Heart right ventricle (tissue), 16 donors: ENCODE data around the gene PLVAP. TPM values are rescaled to one million over a fixed set of nuclear protein-coding genes. Genes with fewer than 3 reads are reported as not detected.

ENCODE experiments used
- ATAC-seq, 8 donors: fragments of 200-7000 bp; cut with Tn5 transposase; one replicate each; pipeline ENCODE4 v1.9.1; 2020; ENCODE audit warnings: mild to moderate bottlenecking in 8 of 8, moderate library complexity in 8 of 8, moderate number of reproducible peaks in 1 of 8
- DNase-seq, 2 donors: peaks; one replicate each; pipeline ENCODE4 v3.0.0-alpha.2; 2020
- H3K27ac ChIP-seq, 10 donors: fragments of 200-600 bp; sonication (generic) in 2 of 10; one replicate each; pipeline versions ENCODE4 v1.5.0 to v1.8.0; 2020 to 2022; ENCODE audit warnings: mild to moderate bottlenecking in 3 of 10
- H3K27me3 ChIP-seq, 7 donors: fragments of 200-600 bp; one replicate each; pipeline ENCODE4 v1.8.0; 2021 to 2022; ENCODE audit warnings: mild to moderate bottlenecking in 2 of 7
- H3K36me3 ChIP-seq, 9 donors: fragments of 200-600 bp; sonication (generic) in 1 of 9; one replicate each; pipeline versions ENCODE4 v1.5.0 to v1.8.0; 2020 to 2022; ENCODE audit warnings: mild to moderate bottlenecking in 2 of 9
- H3K4me1 ChIP-seq, 9 donors: fragments of 200-600 bp; sonication (generic) in 1 of 9; one replicate each; pipeline versions ENCODE4 v1.5.0 to v1.8.0; 2020 to 2022; ENCODE audit warnings: mild to moderate bottlenecking in 4 of 9
- H3K4me3 ChIP-seq, 10 donors: fragments of 200-600 bp; sonication (generic) in 2 of 10; one replicate each; pipeline versions ENCODE4 v1.5.0 to v1.8.0; 2020 to 2022; ENCODE audit warnings: mild to moderate bottlenecking in 7 of 10, moderate library complexity in 2 of 10
- H3K9me3 ChIP-seq, 11 donors: fragments of 200-600 bp in 10 of 11; sonication (generic) in 2 of 11; one replicate each; pipeline versions ENCODE4 v1.5.0 to v1.8.0; 2013 to 2022; ENCODE audit warnings: mild to moderate bottlenecking in 2 of 11, control low read depth in 1 of 11, moderate library complexity in 1 of 11
- WGBS, 2 donors: extraction: QIAGEN DNeasy Blood & Tissue Kit; methylation state at CpG; one replicate each; pipeline ENCODE4 v1.1.7; 2013; ENCODE audit warnings: inconsistent platforms in 1 of 2; 5-methylcytosine and 5-hydroxymethylcytosine counted together
- intact Hi-C, 10 donors: fragments of 100-400 bp; cut with DNase I; formaldehyde crosslinking; loops; one replicate each; pipeline versions ENCODE4 v1.11.1 to v1.14.2; 2022
- polyA plus RNA-seq, 2 donors: library from polyadenylated mRNA; stranded (reverse); fragments of 200-250 nt; gene quantifications; one replicate each; pipeline ENCODE4 v1.2.3, GENCODE V29; 2013
- total RNA-seq, 10 donors: library from RNA; stranded (reverse); fragmentation: NEBNext Ultra II Directional in 3 of 10; extraction: Animal tissue kit (Norgen Biotek cat#: 25700) in 3 of 10; gene quantifications; one replicate each; pipeline versions ENCODE4 v1.2.1 to v1.2.4, GENCODE V29; 2021 to 2023
- TF ChIP-seq, protein P1 (sequence below), 9 donors: fragments of 200-600 bp; sonication (generic) in 2 of 9; IDR thresholded peaks; one replicate each; pipeline versions ENCODE4 v1.5.0 to v1.8.0; 2021 to 2022; ENCODE audit warnings: antibody characterized with exemption in 9 of 9, mild to moderate bottlenecking in 5 of 9, moderate library complexity in 1 of 9
- donor health status: Arrhythmogenic right ventricular cardiomyopathy.
- donor health status: ischemic (EF 13 %, LVEDD 7.1; RV severe dilation, severe dysfunction).
- donor health status: healthy with polysubstance abuse.
- donor health status: DM: no; HTN: yes; CAD: no.
- donor health status: DM: no; HTN: no; CAD: no.
- donor health status: ischemic (EF 25% LVEDD 6.9; RV normal size, moderate dysfunction).
- donor health status: ischemic (EF 25% LVEDD 5.7; RV mildly dilated, moderate dysfunction).
- donor health status: healthy.
- donor health status: DM: yes; HTN: yes; CAD: no.
- donor health status: Ischemic cardiomyopathy.
- donor health status: ischemic (EF 35%, LVEDD 5.7; RV mildly dilated, moderate dysfunction).
- donor health status: nonischemic (EF 11% LVEDD 7.7; RV severe dilation, severe dysfunction).
- donor health status: DM: yes; HTN: yes; CAD: no.
- donor health status: PGD.
- donor health status: ischemic (EF 29% LVEDD 5.4; RV normal size, mild dysfunction).
- donor health status: nonischemic (EF 23%, LVEDD 6.1; RV moderate dilation, normal function).

The PLVAP gene
- total and polyA plus RNA-seq, 12 donors, result 7.5 to 74.9 (median 24.5) TPM

DNA sequence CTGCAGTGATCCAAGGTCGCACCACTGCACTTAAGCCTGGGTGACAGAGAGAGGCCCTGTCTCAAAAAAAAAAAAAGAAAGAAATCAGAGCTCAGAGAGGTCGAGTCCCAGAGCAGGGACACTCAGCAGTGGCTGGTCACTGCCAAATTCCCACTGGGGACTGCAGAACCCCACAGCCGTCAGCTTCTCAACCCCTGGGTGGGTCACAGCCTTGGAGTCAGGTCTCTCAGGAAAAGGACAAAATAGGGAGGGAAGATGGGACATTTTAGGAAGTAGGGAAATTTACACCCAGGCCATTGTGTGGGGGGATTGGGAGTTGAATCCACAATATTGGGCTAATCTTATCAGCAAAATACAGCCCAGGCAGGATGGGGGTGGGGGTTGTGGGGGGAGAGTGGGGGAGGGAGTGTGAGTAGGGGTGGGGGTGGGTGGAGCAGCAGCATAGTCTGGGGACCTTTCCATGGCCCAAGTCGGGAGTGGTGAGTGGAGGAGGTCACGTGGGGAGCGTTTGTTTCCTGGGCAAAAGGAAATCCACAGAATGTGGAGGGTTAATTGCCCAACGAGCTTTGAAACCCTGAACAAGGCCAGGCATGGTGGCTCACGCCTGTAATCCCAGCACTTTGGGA lies 21.9 kb upstream of the PLVAP start:
- Histone ChIP-seq H3K27me3 (peaks cover 0 to 21% (median 10%) of the 10 kb centered on the region in 7 donors), H3K9me3 (no peaks in the 10 kb centered on the region), H3K27ac (peak overlapping the region in 1 of 10 donors; percentile 2), H3K4me1 (peaks cover 0 to 47% (median 11%) of the 10 kb centered on the region in 9 donors), H3K36me3 (peaks cover 0 to 58% (median 0%) of the 10 kb centered on the region in 9 donors), H3K4me3 (no peak overlapping the region)
- DNase-seq, result no peak
- no peak for ATAC-seq
- WGBS, 2 donors, result 52 to 57% methylated on average over 8 of the region's 8 CpGs
- intact Hi-C loops, result loop anchor here in 5 of 10 donors (5.0 to 10.0 kb wide), 3 partner anchors 48 to 68 kb away; partner anchors contain the start of genes NXNL1 (in 1 of the 5) and TMEM221 (in 1 of the 5)
- TF ChIP-seq, protein P1, sequence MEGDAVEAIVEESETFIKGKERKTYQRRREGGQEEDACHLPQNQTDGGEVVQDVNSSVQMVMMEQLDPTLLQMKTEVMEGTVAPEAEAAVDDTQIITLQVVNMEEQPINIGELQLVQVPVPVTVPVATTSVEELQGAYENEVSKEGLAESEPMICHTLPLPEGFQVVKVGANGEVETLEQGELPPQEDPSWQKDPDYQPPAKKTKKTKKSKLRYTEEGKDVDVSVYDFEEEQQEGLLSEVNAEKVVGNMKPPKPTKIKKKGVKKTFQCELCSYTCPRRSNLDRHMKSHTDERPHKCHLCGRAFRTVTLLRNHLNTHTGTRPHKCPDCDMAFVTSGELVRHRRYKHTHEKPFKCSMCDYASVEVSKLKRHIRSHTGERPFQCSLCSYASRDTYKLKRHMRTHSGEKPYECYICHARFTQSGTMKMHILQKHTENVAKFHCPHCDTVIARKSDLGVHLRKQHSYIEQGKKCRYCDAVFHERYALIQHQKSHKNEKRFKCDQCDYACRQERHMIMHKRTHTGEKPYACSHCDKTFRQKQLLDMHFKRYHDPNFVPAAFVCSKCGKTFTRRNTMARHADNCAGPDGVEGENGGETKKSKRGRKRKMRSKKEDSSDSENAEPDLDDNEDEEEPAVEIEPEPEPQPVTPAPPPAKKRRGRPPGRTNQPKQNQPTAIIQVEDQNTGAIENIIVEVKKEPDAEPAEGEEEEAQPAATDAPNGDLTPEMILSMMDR (IDR thresholded peaks at IDR 0.05), result no peak

DNA sequence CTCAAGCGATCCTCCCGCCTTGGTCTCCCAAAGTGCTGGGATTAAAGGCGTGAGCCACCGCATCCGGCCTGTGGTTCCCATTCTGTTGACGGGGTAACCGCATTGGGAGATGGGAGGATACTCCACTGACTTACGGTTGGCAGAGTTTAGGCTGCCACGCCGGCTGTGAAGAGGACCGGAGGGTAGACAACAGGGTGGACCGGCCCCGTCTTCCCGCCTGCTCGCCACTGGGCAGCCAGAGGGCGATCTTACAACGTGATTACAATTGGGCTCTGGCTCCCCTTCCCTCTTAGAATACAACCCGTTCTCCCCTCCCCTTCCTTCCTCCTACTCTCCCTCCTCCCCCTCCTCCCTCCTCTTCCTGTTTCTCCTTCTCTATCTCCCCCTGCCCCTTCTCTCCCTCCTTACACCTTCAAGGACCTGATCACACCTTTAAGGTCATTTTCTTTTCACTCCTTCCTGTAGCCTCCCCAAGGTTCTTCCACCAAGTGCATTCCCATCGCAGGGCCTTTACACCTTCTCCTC lies 17.8 kb upstream of the PLVAP start:
- WGBS, 2 donors, result 18 to 22% methylated on average over 18 to 19 of the region's 19 CpGs
- TF ChIP-seq, protein P1 (IDR thresholded peaks at IDR 0.05), result peak; percentile 21 to 80 (median 63)
- DNase-seq (peak; percentile 47 to 66), ATAC-seq (peak in 6 of 8 donors; percentile 12 to 53 (median 44))
- intact Hi-C loops, result loop anchor here in 7 of 10 donors (5.0 to 10.0 kb wide), 4 partner anchors 52 to 103 kb away; partner anchors contain the start of genes NXNL1 (in 1 of the 7) and TMEM221 (in 1 of the 7)
- no peak overlapping the region for H3K4me3 ChIP-seq
- peaks cover 0 to under 1% (median 0%) of the 10 kb centered on the region in 11 donors for H3K9me3 ChIP-seq
- H3K27me3 ChIP-seq, result peaks cover 0 to 44% (median 15%) of the 10 kb centered on the region in 7 donors
- peaks cover 0 to 43% (median 19%) of the 10 kb centered on the region in 9 donors for H3K4me1 ChIP-seq
- peaks cover 0 to 28% (median 0%) of the 10 kb centered on the region in 9 donors for H3K36me3 ChIP-seq
- H3K27ac ChIP-seq, result peak overlapping the region in 1 of 10 donors; percentile 64

DNA sequence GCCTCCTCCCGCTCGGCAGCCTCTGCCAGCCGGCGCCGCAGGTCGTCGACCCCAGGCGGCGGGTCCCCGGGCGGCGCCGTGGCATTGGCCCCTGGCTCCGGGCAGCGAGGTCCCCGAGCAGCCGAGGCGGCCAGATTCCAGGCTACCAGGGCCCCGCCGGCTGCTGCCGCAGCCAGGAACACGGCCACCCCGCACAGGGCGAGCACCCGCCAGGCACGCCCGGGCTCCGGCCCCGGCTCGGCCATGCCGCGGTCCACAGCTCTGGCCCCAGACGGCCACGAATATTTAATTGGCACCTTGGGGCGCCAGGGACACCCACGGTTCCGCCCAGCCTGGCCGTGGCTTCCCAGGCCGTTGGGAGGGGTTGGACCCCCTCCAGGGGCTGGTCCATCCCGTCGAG lies 16.8 kb upstream of the PLVAP start, which contains the start of gene CCDC194:
Gene CCDC194 (minus strand): TSS at position 283 of the 400 bp plus-strand sequence. CDS start 38 bp downstream, at position 245.
- ATAC-seq (no peak), DNase-seq (no peak)
- intact Hi-C loops, result loop anchor here in 4 of 10 donors (5.0 to 10.0 kb wide), 3 partner anchors 71 to 102 kb away; partner anchors contain the start of gene NXNL1 (in 1 of the 4)
- Histone ChIP-seq H3K27me3 (peaks cover 0 to 50% (median 15%) of the 10 kb centered on the region in 7 donors), H3K27ac (peak within 1 kb of the TSS in 1 of 10 donors; percentile 64), H3K36me3 (peaks cover 0 to 20% (median 0%) of the 10 kb centered on the region in 9 donors), H3K4me3 (no peak within 1 kb of the TSS), H3K9me3 (peaks cover 0 to 11% (median 0%) of the 10 kb centered on the region in 11 donors), H3K4me1 (peaks cover 0 to 37% (median 19%) of the 10 kb centered on the region in 9 donors)
- TF ChIP-seq, protein P1 (IDR thresholded peaks at IDR 0.05), result no peak
- 17 to 26% methylated on average over 37 to 41 of the region's 41 CpGs for WGBS, 2 donors

DNA sequence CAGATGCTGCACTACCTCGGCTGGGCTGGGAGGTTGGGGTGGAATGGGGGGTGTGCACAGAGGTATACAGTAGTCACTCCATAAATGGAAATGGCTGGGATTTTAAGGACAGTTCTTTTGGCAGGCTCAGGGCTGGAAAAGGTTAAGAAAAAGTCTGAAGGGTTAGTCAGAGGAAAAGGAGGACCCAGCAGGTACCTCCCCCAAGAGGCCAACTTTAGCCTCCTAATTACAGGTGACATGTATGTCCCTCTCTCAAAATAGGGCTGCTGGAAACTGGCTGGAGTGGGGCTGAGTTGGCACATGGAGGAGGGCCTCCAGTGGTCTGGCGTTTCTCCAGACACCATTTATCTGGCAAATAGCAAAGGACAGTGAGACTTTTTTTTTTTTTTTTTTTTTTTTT lies 15.9 kb upstream of the PLVAP start:
- Histone ChIP-seq H3K4me3 (no peak overlapping the region), H3K4me1 (peaks cover 0 to 37% (median 19%) of the 10 kb centered on the region in 9 donors), H3K27ac (no peak overlapping the region), H3K27me3 (peaks cover 0 to 50% (median 15%) of the 10 kb centered on the region in 7 donors), H3K36me3 (peaks cover 0 to 11% (median 0%) of the 10 kb centered on the region in 9 donors), H3K9me3 (peaks cover 0 to 12% (median 0%) of the 10 kb centered on the region in 11 donors)
- no peak for ATAC-seq
- intact Hi-C loops, result loop anchor here in 4 of 10 donors (5.0 to 10.0 kb wide), 3 partner anchors 72 to 101 kb away; partner anchors contain the start of gene NXNL1 (in 1 of the 4)
- TF ChIP-seq, protein P1 (IDR thresholded peaks at IDR 0.05), result no peak
- DNase-seq, result no peak
- 51 to 53% methylated on average over 2 of the region's 2 CpGs for WGBS, 2 donors
